ENCODE results near the gene NBPF1. TPM values are rescaled to one million over a fixed set of nuclear protein-coding genes. Genes with fewer than 3 reads are reported as not detected.
"Not testable (repeated sequence)": the region's sequence is repeated elsewhere in the genome, so short reads cannot be mapped to it uniquely, and the experiment has no call there.

Gene NBPF1
- total RNA-seq, 1 donor from 2014 or later, result 38.7 TPM

DNA sequence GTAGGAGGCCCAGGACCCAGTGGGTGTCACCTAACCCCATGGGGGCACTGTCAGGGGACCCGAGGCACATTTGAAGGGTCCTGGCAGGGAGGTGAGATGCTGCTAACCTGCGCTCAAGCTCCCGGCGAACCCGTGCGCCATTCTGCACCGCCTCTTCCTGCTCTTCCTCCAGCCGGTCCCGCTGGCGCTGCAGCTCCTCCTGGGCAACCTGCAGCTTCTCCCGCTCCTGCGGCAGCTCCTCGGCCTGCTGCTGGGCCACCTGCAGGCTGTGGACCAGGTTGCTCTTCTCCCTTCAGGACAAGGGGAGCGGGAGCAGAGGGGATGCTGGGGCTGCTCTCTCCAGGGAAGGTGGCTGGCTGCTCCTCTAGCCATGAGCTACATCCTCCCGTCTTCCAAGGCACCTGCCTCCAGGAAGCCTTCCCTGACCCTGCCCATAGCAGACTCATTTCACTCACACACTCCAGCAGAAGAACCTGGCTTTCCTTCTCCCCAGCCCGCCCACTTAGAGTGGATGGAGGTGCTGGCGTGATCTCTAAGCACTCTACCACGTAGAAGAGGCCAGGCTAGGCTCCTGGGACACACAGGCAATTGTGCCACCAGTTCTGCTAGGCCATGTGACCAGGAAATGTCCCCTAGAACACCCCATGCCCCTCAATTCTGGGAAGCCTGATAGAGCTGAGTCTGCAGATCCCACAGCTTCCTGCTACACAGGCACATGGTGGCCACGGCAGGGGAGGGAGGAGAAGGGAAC, 15.2 kb upstream of the NBPF1 start:
- no peak for DNase-seq (ENCODE audit: low read depth)
- Histone ChIP-seq H3K36me3 (ENCODE audit: control insufficient read depth, insufficient read depth, low read length) (peaks cover 38% of the 10 kb centered on the region), H3K27me3 (ENCODE audit: control insufficient read depth, insufficient read depth, low read length) (no peaks in the 10 kb centered on the region), H3K4me3 (ENCODE audit: low read depth, low read length) (no peak overlapping the region)
- FAIRE-seq, result peak; percentile 84
- TF ChIP-seq, protein P1, sequence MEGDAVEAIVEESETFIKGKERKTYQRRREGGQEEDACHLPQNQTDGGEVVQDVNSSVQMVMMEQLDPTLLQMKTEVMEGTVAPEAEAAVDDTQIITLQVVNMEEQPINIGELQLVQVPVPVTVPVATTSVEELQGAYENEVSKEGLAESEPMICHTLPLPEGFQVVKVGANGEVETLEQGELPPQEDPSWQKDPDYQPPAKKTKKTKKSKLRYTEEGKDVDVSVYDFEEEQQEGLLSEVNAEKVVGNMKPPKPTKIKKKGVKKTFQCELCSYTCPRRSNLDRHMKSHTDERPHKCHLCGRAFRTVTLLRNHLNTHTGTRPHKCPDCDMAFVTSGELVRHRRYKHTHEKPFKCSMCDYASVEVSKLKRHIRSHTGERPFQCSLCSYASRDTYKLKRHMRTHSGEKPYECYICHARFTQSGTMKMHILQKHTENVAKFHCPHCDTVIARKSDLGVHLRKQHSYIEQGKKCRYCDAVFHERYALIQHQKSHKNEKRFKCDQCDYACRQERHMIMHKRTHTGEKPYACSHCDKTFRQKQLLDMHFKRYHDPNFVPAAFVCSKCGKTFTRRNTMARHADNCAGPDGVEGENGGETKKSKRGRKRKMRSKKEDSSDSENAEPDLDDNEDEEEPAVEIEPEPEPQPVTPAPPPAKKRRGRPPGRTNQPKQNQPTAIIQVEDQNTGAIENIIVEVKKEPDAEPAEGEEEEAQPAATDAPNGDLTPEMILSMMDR (IDR thresholded peaks at IDR 0.05; ENCODE audit: insufficient read depth, low read length, severe bottlenecking), result no peak

DNA sequence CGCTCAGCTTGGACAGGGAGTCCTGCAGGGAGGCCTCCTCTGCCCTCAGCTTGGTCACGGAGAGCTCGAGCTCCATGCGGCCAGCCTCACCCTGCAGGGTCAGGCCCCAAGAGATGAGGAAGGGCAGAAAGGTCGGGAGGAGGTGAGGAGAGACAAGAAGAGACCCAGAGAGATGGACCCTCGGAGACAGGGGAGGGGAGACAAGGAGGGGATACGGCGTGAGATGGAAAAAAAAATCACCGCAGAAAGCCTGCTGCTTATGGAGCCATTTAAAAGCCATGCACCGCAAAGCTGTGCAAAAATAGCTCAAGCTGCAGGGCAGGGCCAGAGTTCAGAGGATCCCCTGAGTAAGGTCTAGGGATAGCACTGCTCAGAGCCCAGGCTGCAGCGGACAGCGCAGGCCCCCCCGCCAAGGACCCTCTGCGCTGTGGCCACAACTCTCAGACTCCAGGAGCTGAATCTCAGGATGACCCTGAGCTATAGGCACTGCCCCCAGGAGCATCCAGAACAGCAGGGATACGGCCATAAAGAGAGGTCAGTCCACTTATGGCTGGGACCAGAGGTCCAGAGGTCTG, 13.1 kb upstream of the NBPF1 start:
- not testable (repeated sequence) for FAIRE-seq; H3K27me3 ChIP-seq (ENCODE audit: control insufficient read depth, insufficient read depth, low read length); DNase-seq (ENCODE audit: low read depth); H3K4me3 ChIP-seq (ENCODE audit: low read depth, low read length)
- peaks cover 27% of the 10 kb centered on the region for H3K36me3 ChIP-seq (ENCODE audit: control insufficient read depth, insufficient read depth, low read length)

DNA sequence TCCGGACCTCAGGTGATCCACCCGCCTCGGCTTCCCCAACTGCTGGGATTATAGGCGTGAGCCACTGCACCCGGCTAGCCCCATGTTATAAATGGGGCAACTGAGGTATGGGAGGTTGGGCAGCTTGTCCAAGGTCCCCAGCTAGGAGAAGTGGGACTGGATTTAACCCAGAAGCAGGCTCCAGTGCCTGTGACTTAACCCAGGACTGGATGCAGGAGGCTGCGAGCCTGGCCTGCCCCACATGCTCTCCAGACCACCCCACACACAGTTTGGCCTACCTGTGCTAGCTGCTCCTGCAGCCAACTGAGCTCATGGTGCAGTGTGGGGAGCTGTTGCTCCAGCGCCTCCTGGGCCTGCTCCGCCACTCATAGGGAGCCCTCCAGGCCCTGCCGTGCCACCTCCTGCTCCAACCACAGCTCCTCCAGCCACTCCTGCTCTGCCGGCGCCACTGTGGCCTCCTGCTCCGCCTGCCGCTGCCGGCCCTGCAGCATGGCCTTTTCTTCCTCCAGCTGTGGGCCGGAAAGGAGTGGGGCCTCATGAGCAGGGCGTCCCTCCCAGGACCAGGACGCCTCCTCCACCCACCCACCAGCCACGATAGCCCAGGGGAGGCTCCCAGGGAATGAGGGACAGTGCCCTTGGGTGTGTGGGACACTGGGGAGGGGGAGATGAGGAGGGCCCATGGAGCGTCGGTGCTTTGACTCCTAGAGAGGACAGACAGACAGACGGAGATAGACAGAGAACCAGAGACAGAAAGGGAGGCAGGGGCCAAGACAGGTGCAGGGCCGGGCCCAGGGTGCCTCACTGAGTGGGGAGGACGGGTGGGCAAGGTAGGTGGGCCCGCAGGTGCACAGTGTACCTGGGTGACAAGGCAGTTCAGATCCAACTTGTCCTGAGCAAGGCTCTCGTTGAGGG, 12.4 kb upstream of the NBPF1 start:
- DNase-seq (ENCODE audit: low read depth) (no peak), FAIRE-seq (no peak)
- no peaks in the 10 kb centered on the region for H3K27me3 ChIP-seq (ENCODE audit: control insufficient read depth, insufficient read depth, low read length)
- H3K36me3 ChIP-seq (ENCODE audit: control insufficient read depth, insufficient read depth, low read length), result peaks cover 21% of the 10 kb centered on the region
- TF ChIP-seq, protein P1 (IDR thresholded peaks at IDR 0.05; ENCODE audit: insufficient read depth, low read length, severe bottlenecking), result no peak
- no peak overlapping the region for H3K4me3 ChIP-seq (ENCODE audit: low read depth, low read length)

DNA sequence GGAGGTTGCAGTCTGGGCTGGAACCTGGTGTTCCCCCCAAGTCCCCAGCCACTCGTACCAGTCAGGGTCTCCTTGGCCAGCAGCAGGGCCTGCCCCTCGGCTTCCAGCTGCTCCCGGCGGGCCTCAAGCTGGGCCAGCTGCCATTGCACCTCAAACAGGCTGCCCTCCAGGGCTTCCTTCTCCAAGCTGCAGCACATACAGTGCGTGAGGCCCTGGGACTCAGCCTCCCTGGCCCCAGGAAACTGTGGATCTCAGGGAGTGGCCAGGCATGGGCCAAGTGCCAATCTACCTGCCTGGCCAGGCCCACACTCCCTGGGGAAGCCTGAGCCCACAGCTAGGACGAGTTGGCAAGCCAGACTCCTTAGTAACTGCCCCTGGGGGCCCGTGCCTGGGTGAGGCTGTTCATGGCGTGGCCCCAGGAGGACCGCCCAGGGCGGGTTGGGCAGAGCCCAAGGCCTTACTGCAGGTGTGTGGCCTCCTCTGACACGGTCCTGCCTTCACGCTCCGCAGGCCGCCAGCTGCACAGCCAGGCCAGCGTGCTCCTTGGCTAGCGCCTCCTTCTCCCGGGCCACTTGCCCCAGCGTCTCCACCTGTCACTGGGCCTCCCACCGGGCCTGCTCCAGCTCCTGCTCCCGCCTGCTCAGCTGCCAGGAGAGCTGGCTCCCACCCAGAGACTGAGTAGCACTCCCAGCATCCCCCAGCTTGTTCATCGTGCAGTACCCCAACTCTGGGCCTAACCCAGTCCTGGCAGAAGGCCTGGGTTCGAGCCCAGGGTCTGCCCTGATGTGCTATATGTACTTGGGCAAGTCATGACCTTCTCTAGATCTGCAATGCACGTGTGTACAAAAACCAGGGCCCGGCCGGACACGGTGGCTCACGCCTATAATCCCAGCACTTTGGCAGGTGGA, 10.7 kb upstream of the NBPF1 start:
- FAIRE-seq; H3K4me3 ChIP-seq (ENCODE audit: low read depth, low read length); H3K27me3 ChIP-seq (ENCODE audit: control insufficient read depth, insufficient read depth, low read length): not testable (repeated sequence)
- peak; percentile 100 for DNase-seq (ENCODE audit: low read depth)
- H3K36me3 ChIP-seq (ENCODE audit: control insufficient read depth, insufficient read depth, low read length), result peaks cover 17% of the 10 kb centered on the region

DNA sequence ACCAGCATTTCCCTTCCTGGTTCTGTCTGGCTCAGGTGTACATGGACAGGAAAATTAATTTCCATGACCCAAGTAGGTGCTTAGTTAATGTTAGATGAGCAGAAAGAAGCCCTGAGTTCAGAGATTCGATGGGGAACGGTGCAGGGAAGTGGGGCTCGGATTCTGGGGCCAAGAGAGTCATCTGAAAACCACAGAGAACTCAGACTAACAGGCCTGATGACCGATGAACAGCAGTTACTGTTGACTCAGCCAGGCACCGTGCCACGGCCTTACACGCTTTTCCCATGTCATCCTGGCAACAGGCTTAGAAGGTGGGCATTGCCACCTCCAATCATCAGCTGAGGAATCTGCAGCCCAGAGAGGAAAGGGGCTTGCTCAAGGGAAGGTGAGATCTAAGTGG, 10.0 kb upstream of the NBPF1 start:
- not testable (repeated sequence) for H3K4me3 ChIP-seq (ENCODE audit: low read depth, low read length); H3K27me3 ChIP-seq (ENCODE audit: control insufficient read depth, insufficient read depth, low read length)
- H3K36me3 ChIP-seq (ENCODE audit: control insufficient read depth, insufficient read depth, low read length), result peaks cover 15% of the 10 kb centered on the region
- peak; percentile 100 for DNase-seq (ENCODE audit: low read depth)
- peak; percentile 100 for FAIRE-seq

DNA sequence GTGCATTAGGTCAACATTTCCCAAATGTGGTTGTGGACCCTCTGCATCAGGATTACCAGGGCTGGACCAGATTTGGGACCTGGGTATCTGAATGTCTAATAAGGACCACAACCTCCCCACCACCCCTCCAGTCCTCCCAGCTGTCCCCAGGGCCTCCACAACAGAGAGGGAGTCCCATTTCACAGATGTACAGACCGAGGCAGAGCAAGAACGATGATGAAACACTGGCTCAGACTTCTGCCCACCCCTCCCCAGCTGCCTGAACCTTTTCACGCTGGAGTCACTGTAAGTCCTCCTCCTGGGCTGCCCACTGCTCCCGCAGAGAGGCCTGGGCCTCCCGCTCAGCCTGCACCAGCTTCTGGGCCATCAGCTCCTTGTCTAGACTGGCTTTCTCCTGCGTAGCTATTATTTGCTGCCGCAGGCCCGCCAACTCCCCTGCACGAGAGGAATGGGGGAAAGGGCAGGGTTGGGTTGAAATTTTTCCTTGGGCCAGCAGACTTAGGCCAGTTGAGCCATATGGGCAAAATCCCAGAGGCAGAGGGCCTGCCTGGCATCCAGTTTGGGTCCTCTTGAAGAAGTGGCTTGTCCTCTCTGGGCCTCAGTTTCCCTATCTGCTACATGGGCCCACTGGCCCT, 8.4 kb upstream of the NBPF1 start:
- not testable (repeated sequence) for DNase-seq (ENCODE audit: low read depth); H3K27me3 ChIP-seq (ENCODE audit: control insufficient read depth, insufficient read depth, low read length); H3K4me3 ChIP-seq (ENCODE audit: low read depth, low read length)
- peaks cover 14% of the 10 kb centered on the region for H3K36me3 ChIP-seq (ENCODE audit: control insufficient read depth, insufficient read depth, low read length)
- FAIRE-seq, result peak; percentile 52

DNA sequence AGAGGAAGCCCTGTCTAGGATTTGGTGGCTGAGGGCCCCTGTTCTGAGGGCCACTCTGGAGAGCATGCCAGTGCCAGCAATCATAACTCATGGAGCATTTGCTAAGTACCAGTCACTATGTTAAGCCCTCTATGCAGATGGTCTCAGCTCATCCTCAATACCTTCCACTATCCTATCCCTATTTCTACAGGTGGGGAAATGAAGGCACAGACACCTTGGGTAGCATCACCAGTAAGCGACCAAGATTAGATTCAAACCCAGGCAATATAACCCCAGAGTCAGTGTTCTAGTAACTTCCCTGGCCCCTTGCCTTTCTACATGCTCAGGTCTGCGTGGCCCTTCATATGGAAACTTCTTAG, 7.9 kb upstream of the NBPF1 start:
- peak; percentile 89 for FAIRE-seq
- H3K4me3 ChIP-seq (ENCODE audit: low read depth, low read length), result no peak overlapping the region
- TF ChIP-seq, protein P1 (IDR thresholded peaks at IDR 0.05; ENCODE audit: insufficient read depth, low read length, severe bottlenecking), result no peak
- DNase-seq (ENCODE audit: low read depth), result no peak
- peaks cover 11% of the 10 kb centered on the region for H3K36me3 ChIP-seq (ENCODE audit: control insufficient read depth, insufficient read depth, low read length)
- H3K27me3 ChIP-seq (ENCODE audit: control insufficient read depth, insufficient read depth, low read length), result no peaks in the 10 kb centered on the region

DNA sequence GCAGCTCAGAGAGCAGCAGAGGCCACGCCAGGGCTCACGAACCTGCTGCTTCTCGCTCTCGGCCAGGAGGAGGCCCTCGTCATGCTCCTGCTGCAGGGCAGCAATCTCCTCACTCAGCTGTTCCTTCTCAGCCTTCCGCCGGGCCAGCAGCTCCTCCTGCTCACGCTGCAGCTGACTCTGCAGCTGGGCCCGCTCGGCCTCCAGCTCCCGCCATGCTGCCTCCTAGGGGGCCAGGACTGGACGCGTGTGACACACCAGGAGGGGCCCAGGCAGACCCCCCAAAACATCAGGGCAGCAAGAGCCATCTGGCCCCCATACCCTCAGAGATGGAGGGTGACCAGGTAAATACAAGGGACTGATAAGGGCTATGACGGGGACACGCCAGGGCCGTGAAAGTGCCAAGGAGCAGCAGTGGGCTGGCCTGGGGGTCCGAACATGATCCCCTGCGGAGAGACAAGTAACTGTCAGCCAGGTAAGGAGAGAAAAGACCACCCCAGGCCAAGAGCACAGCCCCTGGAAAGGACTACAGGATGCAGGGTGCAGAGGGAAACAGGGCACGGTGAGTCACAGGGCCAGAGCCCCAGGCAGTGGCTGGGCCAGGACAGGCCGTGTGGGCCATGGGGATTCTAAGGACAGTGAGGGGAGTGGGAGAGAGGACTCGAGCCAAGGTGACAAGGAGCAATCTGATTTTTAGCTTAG, 6.6 kb upstream of the NBPF1 start:
- not testable (repeated sequence) for DNase-seq (ENCODE audit: low read depth); H3K36me3 ChIP-seq (ENCODE audit: control insufficient read depth, insufficient read depth, low read length); H3K27me3 ChIP-seq (ENCODE audit: control insufficient read depth, insufficient read depth, low read length); H3K4me3 ChIP-seq (ENCODE audit: low read depth, low read length)
- peak; percentile 70 for FAIRE-seq

Data from bronchial epithelial cell (primary cell).